Measurements from ENCODE around the gene DCLK2. TPM values are rescaled to one million over a fixed set of nuclear protein-coding genes. Genes with fewer than 3 reads are reported as not detected.

The DCLK2 gene
- total and polyA plus RNA-seq, 2 donors (not counting 1 experiment from before 2014, with no cell fraction given) = 0.91 to 3.3 TPM

- H3K4me1 ChIP-seq (ENCODE audit: control insufficient read depth in 2 of 2, insufficient read depth in 2 of 2, low read length in 2 of 2) = peaks cover 3 to 4% of the 10 kb centered on the region in 2 donors
- no peak overlapping the region for H3K27ac ChIP-seq (ENCODE audit: low read length in 2 of 2)
Measured at GRCh38 chr4:150072906-150073714, 5.1 kb upstream of the DCLK2 start.

More at GRCh38 chr4:150072906-150073714, 5.1 kb upstream of the DCLK2 start:
- Histone ChIP-seq H3K4me3 (ENCODE audit: control extremely low read depth in 1 of 5, extremely low read depth in 1 of 5, insufficient read depth in 1 of 5, low read depth in 2 of 5, low read length in 4 of 5) (no peak overlapping the region), H3K79me2 (ENCODE audit: control insufficient read depth, insufficient read depth, low read length) (no peaks in the 10 kb centered on the region), H3K4me2 (replicated peaks; ENCODE audit: low read depth, low read length, poor library complexity, severe bottlenecking) (no peak overlapping the region), H3K36me3 (replicated peaks in 1 of 2; ENCODE audit: control extremely low read depth in 1 of 2, control insufficient read depth in 1 of 2, extremely low read depth in 1 of 2, insufficient read depth in 2 of 2, low read length in 1 of 2) (no peaks in the 10 kb centered on the region), H3K27me3 (replicated peaks in 1 of 4; ENCODE audit: control extremely low read depth in 1 of 4, control insufficient read depth in 3 of 4, insufficient read depth in 4 of 4, low read length in 3 of 4) (peaks cover 0 to 18% (median 10%) of the 10 kb centered on the region in 4 experiments), H3K9me3 (ENCODE audit: control extremely low read depth in 1 of 3, control insufficient read depth in 2 of 3, insufficient read depth in 1 of 3, low read length in 2 of 3) (peaks cover 0 to 3% (median 1%) of the 10 kb centered on the region in 3 donors), H3K9ac (ENCODE audit: low read length) (no peak overlapping the region), H2AFZ (ENCODE audit: insufficient read depth, low read depth, low read length, poor library complexity, severe bottlenecking) (no peak overlapping the region), H4K20me1 (ENCODE audit: control insufficient read depth, insufficient read depth, low read length, poor library complexity, severe bottlenecking) (no peaks in the 10 kb centered on the region)
- H3K4me1 Mint-ChIP-seq = no peaks in the 10 kb centered on the region
- POLR2A ChIA-PET = no interaction called here
- ATAC-seq (ENCODE audit: low read depth) (no peak), DNase-seq (no peak)
- H3K27me3 Mint-ChIP-seq = peaks cover 37% of the 10 kb centered on the region
- no CpG with 5 or more reads among the region's 2 CpGs for WGBS (ENCODE audit: insufficient coverage)
- H3K4me3 Mint-ChIP-seq = no peak overlapping the region
- intact Hi-C loops (cut with micrococcal nuclease) = no loop called here
- TF ChIP-seq CTCF (IDR thresholded peaks at IDR 0.05) = no peak
- no peak for TF ChIP-seq EZH2 (IDR thresholded peaks at IDR 0.05; ENCODE audit: borderline replicate concordance, insufficient read depth, low read depth, low read length, poor library complexity, severe bottlenecking)
- CTCF ChIA-PET = no interaction called here
- no peak overlapping the region for H3K27ac Mint-ChIP-seq
- H3K9me3 Mint-ChIP-seq (ENCODE audit: insufficient read depth) = peaks cover 3% of the 10 kb centered on the region
